ENCODE results near the gene FBXO33.

FBXO33 gene

GRCh38 chr14:39393289-39393688 is 38.9 kb downstream of the FBXO33 start:
- DNase-seq, result no peak
- Histone ChIP-seq H3K27me3 (replicated peaks; ENCODE audit: insufficient read depth, low read length) (no peaks in the 10 kb centered on the region), H4K20me1 (ENCODE audit: insufficient read depth, low read length) (no peaks in the 10 kb centered on the region), H2AFZ (ENCODE audit: low read length) (no peak overlapping the region), H3K9me2 (replicated peaks; ENCODE audit: insufficient read depth, low read length) (no peaks in the 10 kb centered on the region), H3K9me3 (replicated peaks; ENCODE audit: insufficient read depth, low read length) (no peaks in the 10 kb centered on the region), H3K9ac (ENCODE audit: low read length) (no peak overlapping the region), H3K36me3 (replicated peaks; ENCODE audit: insufficient read depth, low read length) (no peaks in the 10 kb centered on the region), H3K4me1 (ENCODE audit: low read length) (0 out of 2 replicates have a peak, but pooled peaks cover 4% of the 10 kb centered on the region), H3K4me3 (ENCODE audit: low read length) (no peak overlapping the region), H3K79me2 (ENCODE audit: low read length) (no peaks in the 10 kb centered on the region), H3F3A (ENCODE audit: insufficient read depth, low read length) (peaks cover 4% of the 10 kb centered on the region; the same call in 1 of the 2 replicates), H3K4me2 (ENCODE audit: low read depth, low read length) (no peak overlapping the region), H3K27ac (ENCODE audit: low read length) (no peak overlapping the region)
- TF ChIP-seq EZH2 (optimal IDR thresholded peaks at IDR 0.05; ENCODE audit: low read depth, low read length) (no peak), CTCF (IDR thresholded peaks at IDR 0.05; ENCODE audit: low read length) (no peak), EZH2phosphoT487 (IDR thresholded peaks at IDR 0.05; ENCODE audit: low read length) (no peak)

GRCh38 chr14:39384177-39384576 is 48.1 kb downstream of the FBXO33 start:
- no peak for DNase-seq
- Histone ChIP-seq H3K4me3 (ENCODE audit: low read length) (no peak overlapping the region), H4K20me1 (ENCODE audit: insufficient read depth, low read length) (no peaks in the 10 kb centered on the region), H3K36me3 (replicated peaks; ENCODE audit: insufficient read depth, low read length) (no peaks in the 10 kb centered on the region), H3K27me3 (replicated peaks; ENCODE audit: insufficient read depth, low read length) (no peaks in the 10 kb centered on the region), H3K9ac (ENCODE audit: low read length) (no peak overlapping the region), H2AFZ (ENCODE audit: low read length) (no peak overlapping the region), H3K4me1 (ENCODE audit: low read length) (0 out of 2 replicates have a peak, but pooled peaks cover 11% of the 10 kb centered on the region), H3K9me3 (replicated peaks; ENCODE audit: insufficient read depth, low read length) (no peaks in the 10 kb centered on the region), H3K27ac (ENCODE audit: low read length) (no peak overlapping the region), H3F3A (ENCODE audit: insufficient read depth, low read length) (peaks cover 5% of the 10 kb centered on the region; the same call in 1 of the 2 replicates), H3K4me2 (ENCODE audit: low read depth, low read length) (no peak overlapping the region), H3K9me2 (replicated peaks; ENCODE audit: insufficient read depth, low read length) (no peaks in the 10 kb centered on the region), H3K79me2 (ENCODE audit: low read length) (no peaks in the 10 kb centered on the region)
- TF ChIP-seq EZH2phosphoT487 (IDR thresholded peaks at IDR 0.05; ENCODE audit: low read length) (no peak), EZH2 (optimal IDR thresholded peaks at IDR 0.05; ENCODE audit: low read depth, low read length) (no peak), CTCF (IDR thresholded peaks at IDR 0.05; ENCODE audit: low read length) (no peak)

GRCh38 chr14:39383741-39384140 is 48.5 kb downstream of the FBXO33 start:
- Histone ChIP-seq H3K4me3 (ENCODE audit: low read length) (no peak overlapping the region), H3K36me3 (replicated peaks; ENCODE audit: insufficient read depth, low read length) (no peaks in the 10 kb centered on the region), H3K4me2 (ENCODE audit: low read depth, low read length) (no peak overlapping the region), H3K79me2 (ENCODE audit: low read length) (no peaks in the 10 kb centered on the region), H4K20me1 (ENCODE audit: insufficient read depth, low read length) (no peaks in the 10 kb centered on the region), H3K9me2 (replicated peaks; ENCODE audit: insufficient read depth, low read length) (no peaks in the 10 kb centered on the region), H3K27me3 (replicated peaks; ENCODE audit: insufficient read depth, low read length) (no peaks in the 10 kb centered on the region), H2AFZ (ENCODE audit: low read length) (no peak overlapping the region), H3F3A (ENCODE audit: insufficient read depth, low read length) (peaks cover 5% of the 10 kb centered on the region; the same call in 1 of the 2 replicates), H3K4me1 (ENCODE audit: low read length) (0 out of 2 replicates have a peak, but pooled peaks cover 11% of the 10 kb centered on the region), H3K27ac (ENCODE audit: low read length) (no peak overlapping the region), H3K9ac (ENCODE audit: low read length) (no peak overlapping the region), H3K9me3 (replicated peaks; ENCODE audit: insufficient read depth, low read length) (no peaks in the 10 kb centered on the region)
- no peak for TF ChIP-seq EZH2 (optimal IDR thresholded peaks at IDR 0.05; ENCODE audit: low read depth, low read length)
- TF ChIP-seq EZH2phosphoT487 (IDR thresholded peaks at IDR 0.05; ENCODE audit: low read length), result no peak
- no peak for TF ChIP-seq CTCF (IDR thresholded peaks at IDR 0.05; ENCODE audit: low read length)
- DNase-seq, result no peak

All from MM.1S (cell line).